ENCODE data around the gene MAPK10.

Gene MAPK10

GRCh38 chr4:86184216-86184900 lies 175.5 kb downstream of the MAPK10 start:
- TF ChIP-seq YY1 (IDR thresholded peaks at IDR 0.05; ENCODE audit: low read depth): no peak
- no peak for TF ChIP-seq CEBPB (IDR thresholded peaks at IDR 0.05)
- no peak for TF ChIP-seq EGR1 (IDR thresholded peaks at IDR 0.05)
- no peak for TF ChIP-seq ZBTB7A (IDR thresholded peaks at IDR 0.05; ENCODE audit: low read depth)
- no peak for TF ChIP-seq TEAD4 (IDR thresholded peaks at IDR 0.05)
- no peak for TF ChIP-seq CREB1 (IDR thresholded peaks at IDR 0.05; ENCODE audit: low read depth)
- no peak for TF ChIP-seq RAD21 (IDR thresholded peaks at IDR 0.05; ENCODE audit: low read depth)

- TF ChIP-seq EGR1 (IDR thresholded peaks at IDR 0.05) (no peak), TEAD4 (IDR thresholded peaks at IDR 0.05) (no peak), RAD21 (IDR thresholded peaks at IDR 0.05; ENCODE audit: low read depth) (no peak)
These were observed 178.3 kb downstream of the MAPK10 start for GRCh38 chr4:86181585-86181984.

GRCh38 chr4:86178211-86178610 lies 181.6 kb downstream of the MAPK10 start:
- no peak for TF ChIP-seq TCF12 (IDR thresholded peaks at IDR 0.05; ENCODE audit: low read depth)
- no peak for TF ChIP-seq NFIC (IDR thresholded peaks at IDR 0.05)
- no peak for TF ChIP-seq FOXM1 (IDR thresholded peaks at IDR 0.05; ENCODE audit: borderline replicate concordance, low read depth)
- no peak for TF ChIP-seq YY1 (IDR thresholded peaks at IDR 0.05; ENCODE audit: low read depth)
- no peak for TF ChIP-seq MAX (IDR thresholded peaks at IDR 0.05)
- TF ChIP-seq RAD21 (IDR thresholded peaks at IDR 0.05; ENCODE audit: low read depth): no peak
- no peak for TF ChIP-seq CEBPB (IDR thresholded peaks at IDR 0.05)
- TF ChIP-seq EGR1 (IDR thresholded peaks at IDR 0.05): no peak
- TF ChIP-seq CREB1 (IDR thresholded peaks at IDR 0.05; ENCODE audit: low read depth): no peak
- TF ChIP-seq USF1 (IDR thresholded peaks at IDR 0.05): no peak
- TF ChIP-seq TAF1 (IDR thresholded peaks at IDR 0.05; ENCODE audit: low read depth): no peak
- no peak for TF ChIP-seq EP300 (IDR thresholded peaks at IDR 0.05; ENCODE audit: borderline replicate concordance)

- no peak for TF ChIP-seq ZBTB7A (IDR thresholded peaks at IDR 0.05; ENCODE audit: low read depth)
- no peak for TF ChIP-seq TEAD4 (IDR thresholded peaks at IDR 0.05)
- TF ChIP-seq YY1 (IDR thresholded peaks at IDR 0.05; ENCODE audit: low read depth): no peak
- no peak for TF ChIP-seq NFIC (IDR thresholded peaks at IDR 0.05)
- no peak for TF ChIP-seq MAX (IDR thresholded peaks at IDR 0.05)
- TF ChIP-seq TCF12 (IDR thresholded peaks at IDR 0.05; ENCODE audit: low read depth): no peak
- TF ChIP-seq CEBPB (IDR thresholded peaks at IDR 0.05): no peak
- no peak for TF ChIP-seq USF1 (IDR thresholded peaks at IDR 0.05)
- TF ChIP-seq EP300 (IDR thresholded peaks at IDR 0.05; ENCODE audit: borderline replicate concordance): no peak
These were observed 185.3 kb downstream of the MAPK10 start for GRCh38 chr4:86174506-86174905.

GRCh38 chr4:86160426-86160825 lies 199.4 kb downstream of the MAPK10 start:
- no peak for TF ChIP-seq EP300 (IDR thresholded peaks at IDR 0.05; ENCODE audit: borderline replicate concordance)
- TF ChIP-seq TAF1 (IDR thresholded peaks at IDR 0.05; ENCODE audit: low read depth): no peak
- TF ChIP-seq MAX (IDR thresholded peaks at IDR 0.05): no peak

GRCh38 chr4:86159216-86159615 lies 200.6 kb downstream of the MAPK10 start:
- TF ChIP-seq ZBTB7A (IDR thresholded peaks at IDR 0.05; ENCODE audit: low read depth) (no peak), REST (IDR thresholded peaks at IDR 0.05; ENCODE audit: low read depth) (no peak), TAF1 (IDR thresholded peaks at IDR 0.05; ENCODE audit: low read depth) (no peak), TCF12 (IDR thresholded peaks at IDR 0.05; ENCODE audit: low read depth) (no peak), TEAD4 (IDR thresholded peaks at IDR 0.05) (no peak), CREB1 (IDR thresholded peaks at IDR 0.05; ENCODE audit: low read depth) (no peak), EP300 (IDR thresholded peaks at IDR 0.05; ENCODE audit: borderline replicate concordance) (no peak), NFIC (IDR thresholded peaks at IDR 0.05) (no peak), EGR1 (IDR thresholded peaks at IDR 0.05) (no peak), YY1 (IDR thresholded peaks at IDR 0.05; ENCODE audit: low read depth) (no peak), FOXM1 (IDR thresholded peaks at IDR 0.05; ENCODE audit: borderline replicate concordance, low read depth) (no peak), MAX (IDR thresholded peaks at IDR 0.05) (no peak), USF1 (IDR thresholded peaks at IDR 0.05) (no peak), CEBPB (IDR thresholded peaks at IDR 0.05) (no peak), RAD21 (IDR thresholded peaks at IDR 0.05; ENCODE audit: low read depth) (no peak)

GRCh38 chr4:86156531-86156930 lies 203.3 kb downstream of the MAPK10 start:
- TF ChIP-seq TAF1 (IDR thresholded peaks at IDR 0.05; ENCODE audit: low read depth): no peak
- TF ChIP-seq REST (IDR thresholded peaks at IDR 0.05; ENCODE audit: low read depth): no peak
- no peak for TF ChIP-seq TEAD4 (IDR thresholded peaks at IDR 0.05)
- no peak for TF ChIP-seq EGR1 (IDR thresholded peaks at IDR 0.05)
- no peak for TF ChIP-seq MAX (IDR thresholded peaks at IDR 0.05)
- no peak for TF ChIP-seq USF1 (IDR thresholded peaks at IDR 0.05)
- no peak for TF ChIP-seq NFIC (IDR thresholded peaks at IDR 0.05)
- no peak for TF ChIP-seq CEBPB (IDR thresholded peaks at IDR 0.05)
- no peak for TF ChIP-seq EP300 (IDR thresholded peaks at IDR 0.05; ENCODE audit: borderline replicate concordance)
- no peak for TF ChIP-seq TCF12 (IDR thresholded peaks at IDR 0.05; ENCODE audit: low read depth)
- no peak for TF ChIP-seq FOXM1 (IDR thresholded peaks at IDR 0.05; ENCODE audit: borderline replicate concordance, low read depth)
- TF ChIP-seq CREB1 (IDR thresholded peaks at IDR 0.05; ENCODE audit: low read depth): no peak
- no peak for TF ChIP-seq ZBTB7A (IDR thresholded peaks at IDR 0.05; ENCODE audit: low read depth)
- TF ChIP-seq YY1 (IDR thresholded peaks at IDR 0.05; ENCODE audit: low read depth): no peak
- TF ChIP-seq RAD21 (IDR thresholded peaks at IDR 0.05; ENCODE audit: low read depth): no peak

Measured in Ishikawa (cell line).